ENCODE data around the gene IQGAP3. TPM values are rescaled to one million over a fixed set of nuclear protein-coding genes. Genes with fewer than 3 reads are reported as not detected.

The IQGAP3 gene
- total and polyA plus RNA-seq, 4 donors: under 0.01 to 8.5 (median 0.43) TPM

- Histone ChIP-seq H3K9ac (ENCODE audit: low read depth in 1 of 2, low read length in 2 of 2) (no peak overlapping the region), H3K27me3 (ENCODE audit: control insufficient read depth in 4 of 4, insufficient read depth in 4 of 4, low read length in 3 of 4) (peaks cover 0 to 4% (median 0%) of the 10 kb centered on the region in 4 donors), H3K36me3 (ENCODE audit: control insufficient read depth in 4 of 4, insufficient read depth in 3 of 4, low read depth in 1 of 4, low read length in 3 of 4) (no peaks in the 10 kb centered on the region), H3K4me1 (ENCODE audit: control insufficient read depth in 4 of 4, insufficient read depth in 4 of 4, low read length in 3 of 4) (no peaks in the 10 kb centered on the region), H3K9me3 (ENCODE audit: control insufficient read depth in 4 of 4, low read length in 3 of 4) (no peaks in the 10 kb centered on the region), H3K27ac (ENCODE audit: low read depth in 1 of 2, low read length in 2 of 2) (no peak overlapping the region), H3K4me3 (ENCODE audit: low read depth in 1 of 3, low read length in 3 of 3) (no peak overlapping the region)
- TF ChIP-seq RXRA (IDR thresholded peaks at IDR 0.05) (no peak), JUND (IDR thresholded peaks at IDR 0.05) (no peak), MAX (IDR thresholded peaks at IDR 0.05) (no peak), EGR1 (IDR thresholded peaks at IDR 0.05; ENCODE audit: low read depth in 2 of 2) (no peak), NR2F2 (IDR thresholded peaks at IDR 0.05) (no peak)
- TF ChIP-seq, protein P1, sequence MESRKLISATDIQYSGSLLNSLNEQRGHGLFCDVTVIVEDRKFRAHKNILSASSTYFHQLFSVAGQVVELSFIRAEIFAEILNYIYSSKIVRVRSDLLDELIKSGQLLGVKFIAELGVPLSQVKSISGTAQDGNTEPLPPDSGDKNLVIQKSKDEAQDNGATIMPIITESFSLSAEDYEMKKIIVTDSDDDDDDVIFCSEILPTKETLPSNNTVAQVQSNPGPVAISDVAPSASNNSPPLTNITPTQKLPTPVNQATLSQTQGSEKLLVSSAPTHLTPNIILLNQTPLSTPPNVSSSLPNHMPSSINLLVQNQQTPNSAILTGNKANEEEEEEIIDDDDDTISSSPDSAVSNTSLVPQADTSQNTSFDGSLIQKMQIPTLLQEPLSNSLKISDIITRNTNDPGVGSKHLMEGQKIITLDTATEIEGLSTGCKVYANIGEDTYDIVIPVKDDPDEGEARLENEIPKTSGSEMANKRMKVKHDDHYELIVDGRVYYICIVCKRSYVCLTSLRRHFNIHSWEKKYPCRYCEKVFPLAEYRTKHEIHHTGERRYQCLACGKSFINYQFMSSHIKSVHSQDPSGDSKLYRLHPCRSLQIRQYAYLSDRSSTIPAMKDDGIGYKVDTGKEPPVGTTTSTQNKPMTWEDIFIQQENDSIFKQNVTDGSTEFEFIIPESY (IDR thresholded peaks at IDR 0.05): no peak
- TF ChIP-seq, protein P2, sequence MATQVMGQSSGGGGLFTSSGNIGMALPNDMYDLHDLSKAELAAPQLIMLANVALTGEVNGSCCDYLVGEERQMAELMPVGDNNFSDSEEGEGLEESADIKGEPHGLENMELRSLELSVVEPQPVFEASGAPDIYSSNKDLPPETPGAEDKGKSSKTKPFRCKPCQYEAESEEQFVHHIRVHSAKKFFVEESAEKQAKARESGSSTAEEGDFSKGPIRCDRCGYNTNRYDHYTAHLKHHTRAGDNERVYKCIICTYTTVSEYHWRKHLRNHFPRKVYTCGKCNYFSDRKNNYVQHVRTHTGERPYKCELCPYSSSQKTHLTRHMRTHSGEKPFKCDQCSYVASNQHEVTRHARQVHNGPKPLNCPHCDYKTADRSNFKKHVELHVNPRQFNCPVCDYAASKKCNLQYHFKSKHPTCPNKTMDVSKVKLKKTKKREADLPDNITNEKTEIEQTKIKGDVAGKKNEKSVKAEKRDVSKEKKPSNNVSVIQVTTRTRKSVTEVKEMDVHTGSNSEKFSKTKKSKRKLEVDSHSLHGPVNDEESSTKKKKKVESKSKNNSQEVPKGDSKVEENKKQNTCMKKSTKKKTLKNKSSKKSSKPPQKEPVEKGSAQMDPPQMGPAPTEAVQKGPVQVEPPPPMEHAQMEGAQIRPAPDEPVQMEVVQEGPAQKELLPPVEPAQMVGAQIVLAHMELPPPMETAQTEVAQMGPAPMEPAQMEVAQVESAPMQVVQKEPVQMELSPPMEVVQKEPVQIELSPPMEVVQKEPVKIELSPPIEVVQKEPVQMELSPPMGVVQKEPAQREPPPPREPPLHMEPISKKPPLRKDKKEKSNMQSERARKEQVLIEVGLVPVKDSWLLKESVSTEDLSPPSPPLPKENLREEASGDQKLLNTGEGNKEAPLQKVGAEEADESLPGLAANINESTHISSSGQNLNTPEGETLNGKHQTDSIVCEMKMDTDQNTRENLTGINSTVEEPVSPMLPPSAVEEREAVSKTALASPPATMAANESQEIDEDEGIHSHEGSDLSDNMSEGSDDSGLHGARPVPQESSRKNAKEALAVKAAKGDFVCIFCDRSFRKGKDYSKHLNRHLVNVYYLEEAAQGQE (IDR thresholded peaks at IDR 0.05): no peak
- TF ChIP-seq, protein P3, sequence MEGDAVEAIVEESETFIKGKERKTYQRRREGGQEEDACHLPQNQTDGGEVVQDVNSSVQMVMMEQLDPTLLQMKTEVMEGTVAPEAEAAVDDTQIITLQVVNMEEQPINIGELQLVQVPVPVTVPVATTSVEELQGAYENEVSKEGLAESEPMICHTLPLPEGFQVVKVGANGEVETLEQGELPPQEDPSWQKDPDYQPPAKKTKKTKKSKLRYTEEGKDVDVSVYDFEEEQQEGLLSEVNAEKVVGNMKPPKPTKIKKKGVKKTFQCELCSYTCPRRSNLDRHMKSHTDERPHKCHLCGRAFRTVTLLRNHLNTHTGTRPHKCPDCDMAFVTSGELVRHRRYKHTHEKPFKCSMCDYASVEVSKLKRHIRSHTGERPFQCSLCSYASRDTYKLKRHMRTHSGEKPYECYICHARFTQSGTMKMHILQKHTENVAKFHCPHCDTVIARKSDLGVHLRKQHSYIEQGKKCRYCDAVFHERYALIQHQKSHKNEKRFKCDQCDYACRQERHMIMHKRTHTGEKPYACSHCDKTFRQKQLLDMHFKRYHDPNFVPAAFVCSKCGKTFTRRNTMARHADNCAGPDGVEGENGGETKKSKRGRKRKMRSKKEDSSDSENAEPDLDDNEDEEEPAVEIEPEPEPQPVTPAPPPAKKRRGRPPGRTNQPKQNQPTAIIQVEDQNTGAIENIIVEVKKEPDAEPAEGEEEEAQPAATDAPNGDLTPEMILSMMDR (IDR thresholded peaks at IDR 0.05; ENCODE audit: low read depth, low read length, missing input control): no peak
- no peak for DNase-seq (ENCODE audit: low spot score)
- 47% methylated on average over 4 of the region's 4 CpGs for WGBS
Observed at GRCh38 chr1:156615946-156616345, 43.6 kb upstream of the IQGAP3 start.

DNA sequence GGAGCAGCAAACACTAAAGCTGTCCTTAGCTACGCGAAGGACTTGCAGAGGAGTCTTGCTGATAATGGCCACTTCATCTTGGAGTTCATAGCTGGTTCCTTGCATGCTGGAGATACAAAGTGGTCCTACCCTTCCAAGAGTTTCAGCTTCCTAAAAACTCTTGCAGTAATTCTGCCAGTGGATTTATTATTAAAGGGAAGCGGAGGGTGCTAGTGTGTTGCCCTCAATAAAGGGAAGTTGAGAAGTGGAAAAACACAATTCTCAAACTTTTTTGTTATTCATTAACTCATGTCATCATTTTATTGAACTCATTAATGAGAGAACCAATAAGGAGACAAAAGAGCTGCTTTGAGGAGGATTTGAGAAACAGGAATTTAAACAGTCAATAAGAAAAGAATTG is 40.3 kb upstream of the IQGAP3 start:
- 49% methylated on average over 3 of the region's 3 CpGs for WGBS
- DNase-seq (ENCODE audit: low spot score): no peak
- no peaks in the 10 kb centered on the region for H3K36me3 ChIP-seq (ENCODE audit: control insufficient read depth in 4 of 4, insufficient read depth in 3 of 4, low read depth in 1 of 4, low read length in 3 of 4)
- H3K9me3 ChIP-seq (ENCODE audit: control insufficient read depth in 4 of 4, low read length in 3 of 4): no peaks in the 10 kb centered on the region
- H3K27ac ChIP-seq (ENCODE audit: low read depth in 1 of 2, low read length in 2 of 2): no peak overlapping the region
- no peak overlapping the region for H3K9ac ChIP-seq (ENCODE audit: low read depth in 1 of 2, low read length in 2 of 2)
- H3K27me3 ChIP-seq (ENCODE audit: control insufficient read depth in 4 of 4, insufficient read depth in 4 of 4, low read length in 3 of 4): peaks cover 0 to 4% (median 0%) of the 10 kb centered on the region in 4 donors
- no peak overlapping the region for H3K4me3 ChIP-seq (ENCODE audit: low read depth in 1 of 3, low read length in 3 of 3)
- H3K4me1 ChIP-seq (ENCODE audit: control insufficient read depth in 4 of 4, insufficient read depth in 4 of 4, low read length in 3 of 4): no peaks in the 10 kb centered on the region
- TF ChIP-seq, protein P1 (IDR thresholded peaks at IDR 0.05): no peak
- TF ChIP-seq, protein P2 (IDR thresholded peaks at IDR 0.05): no peak
- TF ChIP-seq RXRA (IDR thresholded peaks at IDR 0.05): no peak
- no peak for TF ChIP-seq FOXA2 (IDR thresholded peaks at IDR 0.05)
- TF ChIP-seq SP1 (IDR thresholded peaks at IDR 0.05): no peak
- TF ChIP-seq FOXA1 (IDR thresholded peaks at IDR 0.05): no peak
- no peak for TF ChIP-seq TAF1 (conservative IDR thresholded peaks at IDR 0.05)
- TF ChIP-seq YY1 (IDR thresholded peaks at IDR 0.05): no peak
- no peak for TF ChIP-seq EGR1 (IDR thresholded peaks at IDR 0.05; ENCODE audit: low read depth in 2 of 2)
- TF ChIP-seq, protein P3 (IDR thresholded peaks at IDR 0.05; ENCODE audit: low read depth, low read length, missing input control): no peak
- no peak for TF ChIP-seq HNF4G (IDR thresholded peaks at IDR 0.05)
- TF ChIP-seq GABPA (IDR thresholded peaks at IDR 0.05 in 1 of 2, conservative IDR thresholded peaks at IDR 0.05 in 1 of 2): no peak
- no peak for TF ChIP-seq NR2F2 (IDR thresholded peaks at IDR 0.05)
- TF ChIP-seq MAX (IDR thresholded peaks at IDR 0.05): no peak

All from liver (tissue), 9 donors.